Heart left ventricle (tissue), 16 donors: ENCODE results near the gene EFHC1. TPM values are rescaled to one million over a fixed set of nuclear protein-coding genes. Genes with fewer than 3 reads are reported as not detected.

Experiments used
- ATAC-seq, 4 donors: fragments of 200-7000 bp; cut with Tn5 transposase; one replicate each; pipeline ENCODE4 v1.9.1; 2020 to 2022; ENCODE audit warnings: moderate library complexity in 4 of 4, mild to moderate bottlenecking in 3 of 4, moderate number of reproducible peaks in 1 of 4
- DNase-seq, 5 donors: peaks; one replicate each; pipeline ENCODE4 v3.0.0-alpha.2; 2020
- H3K27ac ChIP-seq, 12 donors: fragments of 200-600 bp; sonication (generic) in 4 of 12; one replicate each; pipeline versions ENCODE4 v1.5.0 to v1.8.0; 2016 to 2022; ENCODE audit warnings: mild to moderate bottlenecking in 2 of 12
- H3K27me3 ChIP-seq, 9 donors: fragments of 200-600 bp; sonication (generic) in 2 of 9; one replicate each; pipeline versions ENCODE4 v1.5.1 to v1.8.0; 2016 to 2022; ENCODE audit warnings: mild to moderate bottlenecking in 3 of 9
- H3K36me3 ChIP-seq, 9 donors: fragments of 200-600 bp; sonication (generic) in 2 of 9; one replicate each; pipeline versions ENCODE4 v1.5.0 to v1.8.0; 2018 to 2022; ENCODE audit warnings: mild to moderate bottlenecking in 2 of 9
- H3K4me1 ChIP-seq, 12 donors: fragments of 200-600 bp; sonication (generic) in 4 of 12; one replicate each; pipeline versions ENCODE4 v1.5.0 to v1.8.0; 2016 to 2022; ENCODE audit warnings: mild to moderate bottlenecking in 3 of 12
- H3K4me3 ChIP-seq, 12 donors: fragments of 200-600 bp; sonication (generic) in 4 of 12; one replicate each; pipeline versions ENCODE4 v1.5.0 to v1.8.0; 2017 to 2022; ENCODE audit warnings: mild to moderate bottlenecking in 9 of 12, moderate library complexity in 4 of 12
- H3K9me3 ChIP-seq, 12 donors: fragments of 200-600 bp; sonication (generic) in 4 of 12; one replicate each; pipeline versions ENCODE4 v1.5.0 to v1.8.0; 2016 to 2022; ENCODE audit warnings: mild to moderate bottlenecking in 1 of 12
- POLR2A ChIP-seq, 2 donors: fragments of 450-650 bp; IDR thresholded peaks; one replicate each; pipeline ENCODE4 v1.6.1; 2017; ENCODE audit warnings: antibody characterized with exemption in 2 of 2, mild to moderate bottlenecking in 2 of 2, moderate library complexity in 2 of 2
- WGBS, 4 donors: extraction: QIAGEN DNeasy Blood & Tissue Kit in 2 of 4; methylation state at CpG; one replicate each; pipeline versions ENCODE4 v1.1.5 to v1.1.7; 2013 to 2018; 5-methylcytosine and 5-hydroxymethylcytosine counted together
- intact Hi-C, 10 donors: fragments of 100-400 bp; cut with DNase I; formaldehyde crosslinking; loops; one replicate each; pipeline versions ENCODE4 v1.11.1 to v1.14.2; 2022
- polyA plus RNA-seq, 2 donors: library from polyadenylated mRNA; stranded (reverse); fragments of 200-250 nt; gene quantifications; one replicate each; pipeline ENCODE4 v1.2.3, GENCODE V29; 2013
- total RNA-seq, 9 donors: library from RNA; depleted of rRNA in 2 of 9; stranded (reverse); fragments of >200 nt in 2 of 9; fragmentation: NEBNext Ultra II Directional in 3 of 9; extraction: Animal tissue kit (Norgen Biotek cat#: 25700) in 3 of 9; gene quantifications; one replicate each; pipeline versions ENCODE4 v1.1.0 to v1.2.4, GENCODE V29; 2016 to 2023
- TF ChIP-seq, protein P1 (sequence below), 12 donors: fragments of 200-600 bp; sonication (generic) in 4 of 12; IDR thresholded peaks; one replicate each; pipeline versions ENCODE4 v1.5.0 to v1.8.0; 2018 to 2022; ENCODE audit warnings: antibody characterized with exemption in 12 of 12, mild to moderate bottlenecking in 5 of 12
- donor health status: ischemic (EF 13 %, LVEDD 7.1; RV severe dilation, severe dysfunction).
- donor health status: healthy with polysubstance abuse.
- donor health status: DM: no; HTN: yes; CAD: no.
- donor health status: DM: no; HTN: no; CAD: no.
- donor health status: ischemic (EF 25% LVEDD 6.9; RV normal size, moderate dysfunction).
- donor health status: ischemic (EF 25% LVEDD 5.7; RV mildly dilated, moderate dysfunction).
- donor health status: healthy.
- donor health status: DM: yes; HTN: yes; CAD: no.
- donor health status: ischemic (EF 35%, LVEDD 5.7; RV mildly dilated, moderate dysfunction).
- donor health status: nonischemic (EF 11% LVEDD 7.7; RV severe dilation, severe dysfunction).
- donor health status: DM: yes; HTN: yes; CAD: no.
- donor health status: PGD.
- donor health status: ischemic (EF 29% LVEDD 5.4; RV normal size, mild dysfunction).
- donor health status: nonischemic (EF 23%, LVEDD 6.1; RV moderate dilation, normal function).

EFHC1 gene
- total and polyA plus RNA-seq, 11 donors, result 2.6 to 14.4 (median 4.3) TPM

DNA sequence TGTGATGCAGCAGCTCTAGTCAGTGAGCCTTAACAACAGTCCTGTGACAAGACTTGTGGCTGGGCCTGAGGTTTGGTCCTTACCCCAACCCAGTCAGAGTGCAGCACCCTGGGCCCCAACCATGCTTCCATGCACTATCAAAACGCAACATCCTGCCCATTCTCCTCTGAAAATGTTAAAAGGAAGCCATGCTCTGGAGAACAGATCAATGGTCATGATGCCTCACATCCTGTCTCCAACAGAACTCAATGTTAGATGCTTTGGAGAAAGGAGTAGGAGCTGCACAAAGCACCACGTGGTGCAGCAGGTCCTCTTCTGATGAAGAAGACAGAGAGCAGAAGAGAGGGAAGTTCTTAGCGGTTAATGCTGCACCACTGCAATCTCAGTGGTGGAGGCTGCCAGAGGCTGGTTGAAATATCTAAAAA lies 114.8 kb downstream of the EFHC1 start:
- 66 to 72% (median 69%) methylated on average over 3 of the region's 3 CpGs for WGBS, 4 donors
- Histone ChIP-seq H3K27me3 (no peaks in the 10 kb centered on the region), H3K4me3 (no peak overlapping the region), H3K36me3 (peaks cover 0 to 30% (median 19%) of the 10 kb centered on the region in 9 donors), H3K9me3 (no peaks in the 10 kb centered on the region), H3K4me1 (peaks cover 0 to 40% (median 30%) of the 10 kb centered on the region in 12 donors), H3K27ac (no peak overlapping the region)
- intact Hi-C loops, result no loop called here
- TF ChIP-seq POLR2A (IDR thresholded peaks at IDR 0.05), result no peak
- TF ChIP-seq, protein P1, sequence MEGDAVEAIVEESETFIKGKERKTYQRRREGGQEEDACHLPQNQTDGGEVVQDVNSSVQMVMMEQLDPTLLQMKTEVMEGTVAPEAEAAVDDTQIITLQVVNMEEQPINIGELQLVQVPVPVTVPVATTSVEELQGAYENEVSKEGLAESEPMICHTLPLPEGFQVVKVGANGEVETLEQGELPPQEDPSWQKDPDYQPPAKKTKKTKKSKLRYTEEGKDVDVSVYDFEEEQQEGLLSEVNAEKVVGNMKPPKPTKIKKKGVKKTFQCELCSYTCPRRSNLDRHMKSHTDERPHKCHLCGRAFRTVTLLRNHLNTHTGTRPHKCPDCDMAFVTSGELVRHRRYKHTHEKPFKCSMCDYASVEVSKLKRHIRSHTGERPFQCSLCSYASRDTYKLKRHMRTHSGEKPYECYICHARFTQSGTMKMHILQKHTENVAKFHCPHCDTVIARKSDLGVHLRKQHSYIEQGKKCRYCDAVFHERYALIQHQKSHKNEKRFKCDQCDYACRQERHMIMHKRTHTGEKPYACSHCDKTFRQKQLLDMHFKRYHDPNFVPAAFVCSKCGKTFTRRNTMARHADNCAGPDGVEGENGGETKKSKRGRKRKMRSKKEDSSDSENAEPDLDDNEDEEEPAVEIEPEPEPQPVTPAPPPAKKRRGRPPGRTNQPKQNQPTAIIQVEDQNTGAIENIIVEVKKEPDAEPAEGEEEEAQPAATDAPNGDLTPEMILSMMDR (IDR thresholded peaks at IDR 0.05), result no peak
- no peak for DNase-seq
- peak in 1 of 4 donors; percentile 34 for ATAC-seq

DNA sequence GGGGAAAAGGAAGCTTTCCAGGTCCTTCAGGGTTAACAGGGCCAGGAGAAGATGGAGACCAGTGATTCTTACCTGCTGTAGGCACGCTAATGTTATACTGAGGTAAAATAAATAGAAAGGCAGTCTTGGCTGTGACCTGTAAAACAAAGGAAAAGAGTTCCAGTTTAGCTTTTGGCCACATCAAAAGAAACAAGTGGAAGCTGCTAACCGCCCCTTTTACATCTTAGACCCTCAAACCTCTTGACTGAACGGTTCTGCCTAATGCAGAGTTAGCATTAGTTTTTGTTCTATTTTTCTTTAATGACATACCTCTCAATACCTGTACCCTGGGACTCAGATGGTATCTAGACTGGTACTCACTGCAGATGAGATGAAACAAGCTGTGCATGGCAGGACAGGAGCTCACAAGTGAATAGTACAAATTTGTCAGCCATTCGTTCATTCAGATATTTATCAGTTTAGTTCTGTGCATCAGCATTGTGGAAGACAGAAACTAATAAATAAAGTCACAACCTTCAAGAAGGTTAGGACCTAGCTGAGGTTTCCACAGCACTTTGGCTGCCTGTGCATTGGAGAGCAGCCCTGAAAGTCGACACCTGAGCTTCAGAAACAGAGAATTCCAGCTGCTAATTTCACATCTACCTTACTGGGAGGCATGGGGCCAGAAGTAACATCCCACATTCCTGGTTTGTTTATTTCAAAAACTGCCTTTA lies 115.7 kb downstream of the EFHC1 start:
- no peak for DNase-seq
- ATAC-seq, result no peak
- TF ChIP-seq, protein P1 (IDR thresholded peaks at IDR 0.05), result no peak
- no peak for TF ChIP-seq POLR2A (IDR thresholded peaks at IDR 0.05)
- intact Hi-C loops, result no loop called here
- no peaks in the 10 kb centered on the region for H3K9me3 ChIP-seq
- 87 to 94% (median 92%) methylated on average over 5 of the region's 5 CpGs for WGBS, 4 donors
- H3K4me3 ChIP-seq, result no peak overlapping the region
- H3K27me3 ChIP-seq, result no peaks in the 10 kb centered on the region
- H3K36me3 ChIP-seq, result peaks cover 0 to 24% (median 19%) of the 10 kb centered on the region in 9 donors
- no peak overlapping the region for H3K27ac ChIP-seq
- peaks cover 0 to 48% (median 35%) of the 10 kb centered on the region in 12 donors for H3K4me1 ChIP-seq

DNA sequence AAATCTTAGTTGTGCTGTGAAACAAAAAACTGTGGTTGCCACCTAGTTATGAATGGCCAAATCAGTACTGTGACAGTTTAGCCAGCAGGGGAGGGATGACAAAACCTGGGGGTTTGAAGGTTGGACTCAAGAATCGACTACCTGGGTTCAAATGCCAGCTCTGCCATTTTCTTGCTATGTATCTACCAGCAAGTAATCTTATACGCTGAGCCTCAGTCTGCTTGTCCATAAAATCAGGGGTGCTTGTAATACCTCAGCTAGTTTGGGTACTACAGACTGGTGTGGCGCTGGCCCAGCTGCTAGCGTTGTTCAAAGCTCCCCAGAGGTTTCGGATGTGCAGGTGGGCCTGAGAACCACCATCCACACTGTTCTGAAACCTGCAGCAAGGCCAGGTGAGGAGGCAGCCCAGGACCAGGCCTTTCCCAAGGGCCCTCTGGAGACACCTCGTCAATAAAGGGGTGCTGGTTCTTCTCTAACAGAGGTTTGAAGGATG lies 116.3 kb downstream of the EFHC1 start:
- peaks cover 0 to 54% (median 38%) of the 10 kb centered on the region in 12 donors for H3K4me1 ChIP-seq
- no peaks in the 10 kb centered on the region for H3K27me3 ChIP-seq
- DNase-seq (no peak), ATAC-seq (no peak)
- TF ChIP-seq, protein P1 (IDR thresholded peaks at IDR 0.05), result no peak
- TF ChIP-seq POLR2A (IDR thresholded peaks at IDR 0.05), result no peak
- H3K4me3 ChIP-seq, result no peak overlapping the region
- H3K27ac ChIP-seq, result no peak overlapping the region
- no peaks in the 10 kb centered on the region for H3K9me3 ChIP-seq
- 89 to 95% (median 91%) methylated on average over 6 of the region's 6 CpGs for whole genome bisulfite sequencing, 4 donors
- intact Hi-C loops, result no loop called here
- H3K36me3 ChIP-seq, result peaks cover 0 to 24% (median 19%) of the 10 kb centered on the region in 9 donors

DNA sequence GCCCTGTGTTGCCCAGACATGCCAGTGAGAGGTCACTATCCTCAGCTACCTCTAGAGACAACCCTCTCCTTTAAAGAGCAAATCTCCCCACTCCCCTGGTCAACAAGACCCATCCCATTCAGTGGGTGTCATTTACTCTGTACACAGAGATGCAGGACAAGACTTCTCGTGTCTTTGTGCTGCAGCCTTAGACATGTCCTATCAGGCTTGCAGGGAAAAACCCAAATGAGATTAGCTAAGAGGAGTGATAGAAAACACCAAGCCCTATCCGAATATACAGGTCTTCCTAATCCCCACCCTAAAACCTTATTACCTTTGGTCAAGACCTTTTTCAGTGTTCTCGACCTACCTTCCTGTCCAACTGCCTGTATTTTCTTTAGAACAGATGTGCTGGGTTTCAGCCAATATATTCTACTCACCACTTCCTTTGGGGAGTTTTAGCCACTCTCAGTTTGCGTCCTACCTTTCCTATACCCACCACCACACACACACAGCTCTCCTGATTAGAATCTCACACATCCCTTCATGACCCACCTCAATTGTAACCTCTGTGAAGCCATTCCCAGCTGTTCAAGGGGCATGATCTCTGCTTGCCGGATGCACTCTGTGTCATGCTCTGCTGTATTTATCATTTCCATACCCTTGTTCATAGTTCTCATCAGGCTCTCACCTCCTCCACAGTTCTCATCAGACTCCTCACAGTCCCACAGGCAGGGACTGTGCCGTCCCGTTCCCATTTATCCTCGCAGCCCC lies 117.0 kb downstream of the EFHC1 start:
- peaks cover 0 to 24% (median 19%) of the 10 kb centered on the region in 9 donors for H3K36me3 ChIP-seq
- no peak overlapping the region for H3K4me3 ChIP-seq
- peak overlapping the region in 1 of 12 donors; percentile 15 for H3K27ac ChIP-seq
- TF ChIP-seq POLR2A (IDR thresholded peaks at IDR 0.05), result no peak
- TF ChIP-seq, protein P1 (IDR thresholded peaks at IDR 0.05), result no peak
- DNase-seq (no peak), ATAC-seq (peak in 2 of 4 donors; percentile 34 to 62)
- 56 to 66% (median 61%) methylated on average over 8 of the region's 8 CpGs for WGBS, 4 donors
- no peaks in the 10 kb centered on the region for H3K9me3 ChIP-seq
- peaks cover 0 to 55% (median 38%) of the 10 kb centered on the region in 12 donors for H3K4me1 ChIP-seq
- intact Hi-C loops, result no loop called here
- no peaks in the 10 kb centered on the region for H3K27me3 ChIP-seq
